ENCODE results near the gene FANCI.

DNA sequence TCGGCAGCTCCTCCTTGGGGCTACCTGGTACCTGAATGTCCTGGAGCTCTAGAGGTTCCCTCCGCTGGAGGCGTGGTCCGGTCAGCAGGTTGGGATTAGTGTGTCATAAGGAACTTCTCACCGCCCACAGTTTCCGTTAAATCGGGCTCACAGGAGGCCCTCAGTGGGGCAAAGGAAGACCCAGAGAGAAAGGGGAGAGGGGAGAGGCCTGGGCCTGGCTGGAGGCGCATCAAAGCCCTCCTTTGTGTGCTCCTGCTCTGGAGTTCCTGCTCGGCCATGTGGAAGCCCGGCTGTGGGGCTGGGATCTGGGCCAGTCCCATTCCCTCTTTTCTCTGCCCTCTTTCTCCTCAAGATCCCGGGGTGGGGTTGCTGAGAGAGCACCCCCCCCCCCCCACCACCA, 22.2 kb upstream of the FANCI start, which contains the start of gene RLBP1:
- TF ChIP-seq EZH2 (IDR thresholded peaks at IDR 0.05; ENCODE audit: insufficient read depth, poor library complexity, severe bottlenecking) (no peak), EZH2phosphoT487 (IDR thresholded peaks at IDR 0.05; ENCODE audit: insufficient read depth, low read depth) (no peak)

Measured in GM23248 (cell line).